ENCODE data around the gene SLC10A7.

- TF ChIP-seq CTCF (IDR thresholded peaks at IDR 0.05; ENCODE audit: low read depth, low read length, poor library complexity, severe bottlenecking) (no peak), EZH2phosphoT487 (IDR thresholded peaks at IDR 0.05; ENCODE audit: borderline replicate concordance, low read length) (no peak)
Observed at GRCh38 chr4:146283758-146284651, 237.7 kb downstream of the SLC10A7 start.

Measured in DOHH2 (cell line).